ENCODE data around the gene PPAT. TPM values are rescaled to one million over a fixed set of nuclear protein-coding genes. Genes with fewer than 3 reads are reported as not detected.
"Not testable (repeated sequence)": the region's sequence is repeated elsewhere in the genome, so short reads cannot be mapped to it uniquely, and the experiment has no call there.

PPAT gene
- total RNA-seq, 4 donors from 2014 or later: 1.8 to 29.0 (median 6.9) TPM

DNA sequence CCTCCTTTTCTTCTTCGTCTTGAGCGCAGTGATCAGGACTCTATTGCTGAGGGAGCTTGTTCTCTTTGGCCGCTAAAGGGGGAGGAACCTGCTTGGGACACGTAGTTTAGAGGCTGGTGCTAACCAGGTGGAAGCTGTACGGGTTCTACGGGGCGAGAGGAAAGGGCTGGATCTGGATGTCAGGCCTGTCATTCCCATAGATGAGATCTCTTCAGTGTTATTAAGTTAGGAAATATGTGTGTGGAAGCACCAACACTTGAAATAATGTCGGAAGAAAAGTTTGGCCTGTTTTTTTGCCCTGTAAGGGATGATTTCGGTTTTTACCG, 32.6 kb upstream of the PPAT start:
- Histone ChIP-seq H3K27ac (peak overlapping the region; percentile 79 to 91), H3K36me3 (no peaks in the 10 kb centered on the region), H3K4me1 (no peaks in the 10 kb centered on the region), H3K27me3 (no peaks in the 10 kb centered on the region), H3K4me3 (peak overlapping the region; percentile 78 to 98), H3K9me3 (no peaks in the 10 kb centered on the region)
- TF ChIP-seq POLR2A (IDR thresholded peaks at IDR 0.05): no peak
- TF ChIP-seq, protein P1, sequence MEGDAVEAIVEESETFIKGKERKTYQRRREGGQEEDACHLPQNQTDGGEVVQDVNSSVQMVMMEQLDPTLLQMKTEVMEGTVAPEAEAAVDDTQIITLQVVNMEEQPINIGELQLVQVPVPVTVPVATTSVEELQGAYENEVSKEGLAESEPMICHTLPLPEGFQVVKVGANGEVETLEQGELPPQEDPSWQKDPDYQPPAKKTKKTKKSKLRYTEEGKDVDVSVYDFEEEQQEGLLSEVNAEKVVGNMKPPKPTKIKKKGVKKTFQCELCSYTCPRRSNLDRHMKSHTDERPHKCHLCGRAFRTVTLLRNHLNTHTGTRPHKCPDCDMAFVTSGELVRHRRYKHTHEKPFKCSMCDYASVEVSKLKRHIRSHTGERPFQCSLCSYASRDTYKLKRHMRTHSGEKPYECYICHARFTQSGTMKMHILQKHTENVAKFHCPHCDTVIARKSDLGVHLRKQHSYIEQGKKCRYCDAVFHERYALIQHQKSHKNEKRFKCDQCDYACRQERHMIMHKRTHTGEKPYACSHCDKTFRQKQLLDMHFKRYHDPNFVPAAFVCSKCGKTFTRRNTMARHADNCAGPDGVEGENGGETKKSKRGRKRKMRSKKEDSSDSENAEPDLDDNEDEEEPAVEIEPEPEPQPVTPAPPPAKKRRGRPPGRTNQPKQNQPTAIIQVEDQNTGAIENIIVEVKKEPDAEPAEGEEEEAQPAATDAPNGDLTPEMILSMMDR (IDR thresholded peaks at IDR 0.05): no peak
- DNase-seq: no peak
- intact Hi-C loops (cut with DNase I; ENCODE audit: low total_unique reads): no loop called here

DNA sequence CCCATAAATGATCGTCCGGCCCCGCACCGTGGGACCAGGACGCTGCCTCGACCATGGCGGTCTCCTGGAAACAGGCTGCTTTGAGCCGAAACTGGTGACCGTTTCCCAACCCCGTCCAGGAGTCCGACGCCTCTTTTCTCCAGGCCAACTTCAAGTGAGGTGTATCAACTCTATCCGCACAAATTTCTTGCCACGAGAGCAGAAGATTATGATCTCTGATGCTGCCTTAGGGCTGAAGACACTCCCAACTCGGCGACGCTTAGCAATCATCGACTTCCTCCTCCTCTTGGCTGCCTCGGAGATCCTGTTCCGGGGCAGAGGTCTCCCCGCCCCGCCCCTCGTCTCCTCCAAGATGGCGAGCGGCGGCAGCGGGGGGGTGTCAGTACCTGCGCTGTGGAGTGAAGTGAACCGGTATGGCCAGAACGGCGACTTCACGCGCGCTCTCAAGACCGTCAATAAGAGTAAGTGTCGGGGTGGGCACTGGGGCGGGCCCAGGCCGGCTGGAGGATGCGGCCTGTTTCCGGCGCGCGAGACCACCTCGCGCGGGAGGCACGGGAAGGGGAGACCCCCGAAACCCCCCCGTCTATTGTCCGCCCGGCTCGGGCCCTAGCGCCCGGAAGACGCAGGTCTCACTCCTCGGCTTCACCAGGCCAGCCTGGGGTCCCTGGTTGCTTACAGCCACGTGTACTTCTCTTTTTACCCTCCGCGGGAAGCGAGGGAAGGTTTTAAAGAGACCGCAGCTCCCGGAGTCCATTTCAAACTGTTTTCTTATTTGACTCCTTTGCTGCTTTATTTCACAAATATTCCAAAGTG, 32.1 kb upstream of the PPAT start, which contains the start of gene SRP72:
TSS of gene SRP72 (plus strand) at position 334 of the 813 bp plus-strand sequence. CDS start at position 353, 19 bp downstream.
- intact Hi-C loops (cut with DNase I; ENCODE audit: low total_unique reads): no loop called here
- Histone ChIP-seq H3K4me3 (peak within 1 kb of the TSS; percentile 78 to 98), H3K27me3 (no peaks in the 10 kb centered on the region), H3K36me3 (no peaks in the 10 kb centered on the region), H3K27ac (peak within 1 kb of the TSS; percentile 79 to 91), H3K4me1 (no peaks in the 10 kb centered on the region), H3K9me3 (no peaks in the 10 kb centered on the region)
- DNase-seq: peak; percentile 85 to 89
- TF ChIP-seq, protein P1 (IDR thresholded peaks at IDR 0.05): no peak
- TF ChIP-seq POLR2A (IDR thresholded peaks at IDR 0.05): peak; percentile 41 to 71

DNA sequence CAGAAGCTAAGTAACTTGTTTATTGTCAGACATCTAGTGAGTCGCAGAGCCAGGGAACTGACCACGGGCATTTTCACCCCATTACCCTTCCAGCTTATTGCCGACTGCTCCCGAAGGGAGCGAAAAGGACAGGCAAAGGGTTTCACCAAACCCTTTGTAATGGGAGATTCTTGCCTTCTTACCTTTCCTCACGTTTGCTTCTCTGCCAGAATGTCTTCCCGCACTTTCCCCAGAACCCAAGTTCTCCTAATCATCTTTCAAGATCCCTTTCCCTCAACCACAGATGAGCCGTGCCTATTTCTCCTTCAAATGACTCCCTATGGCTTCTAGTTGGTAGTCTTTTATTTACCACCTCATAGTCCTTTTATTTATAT, 31.5 kb upstream of the PPAT start:
- Histone ChIP-seq H3K27me3 (no peaks in the 10 kb centered on the region), H3K4me1 (no peaks in the 10 kb centered on the region), H3K9me3 (no peaks in the 10 kb centered on the region), H3K36me3 (no peaks in the 10 kb centered on the region), H3K27ac (peak overlapping the region; percentile 79 to 91), H3K4me3 (peak overlapping the region; percentile 78 to 98)
- TF ChIP-seq, protein P1 (IDR thresholded peaks at IDR 0.05): no peak
- TF ChIP-seq POLR2A (IDR thresholded peaks at IDR 0.05): no peak
- DNase-seq: no peak
- intact Hi-C loops (cut with DNase I; ENCODE audit: low total_unique reads): no loop called here

DNA sequence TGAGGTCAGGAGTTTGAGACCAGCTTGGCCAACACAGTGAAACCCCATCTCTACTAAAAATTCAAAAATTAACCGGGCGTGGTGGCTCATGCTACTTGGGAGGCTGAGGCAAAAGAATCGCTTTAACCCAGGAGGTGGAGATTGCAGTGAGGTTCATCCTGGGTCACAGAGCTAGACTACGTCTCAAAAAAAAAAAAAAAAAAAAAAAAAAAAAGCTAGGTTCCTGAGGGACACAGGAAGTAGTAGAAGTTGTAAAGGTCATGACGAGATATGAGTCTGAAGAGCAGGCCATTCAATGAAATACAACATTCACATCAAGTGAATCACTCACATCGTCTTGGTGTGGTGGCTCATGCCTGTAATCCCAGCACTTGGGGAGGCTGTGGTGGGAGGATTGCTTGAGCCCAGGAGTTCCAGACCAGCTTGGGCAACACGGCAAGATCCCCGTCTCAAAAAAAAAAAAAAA, 30.9 kb upstream of the PPAT start:
- H3K9me3 ChIP-seq; intact Hi-C loops (cut with DNase I; ENCODE audit: low total_unique reads); DNase-seq; H3K4me1 ChIP-seq; H3K36me3 ChIP-seq; H3K27me3 ChIP-seq: not testable (repeated sequence)
- Histone ChIP-seq H3K27ac (peak overlapping the region; percentile 79 to 91), H3K4me3 (peak overlapping the region; percentile 78 to 98)

DNA sequence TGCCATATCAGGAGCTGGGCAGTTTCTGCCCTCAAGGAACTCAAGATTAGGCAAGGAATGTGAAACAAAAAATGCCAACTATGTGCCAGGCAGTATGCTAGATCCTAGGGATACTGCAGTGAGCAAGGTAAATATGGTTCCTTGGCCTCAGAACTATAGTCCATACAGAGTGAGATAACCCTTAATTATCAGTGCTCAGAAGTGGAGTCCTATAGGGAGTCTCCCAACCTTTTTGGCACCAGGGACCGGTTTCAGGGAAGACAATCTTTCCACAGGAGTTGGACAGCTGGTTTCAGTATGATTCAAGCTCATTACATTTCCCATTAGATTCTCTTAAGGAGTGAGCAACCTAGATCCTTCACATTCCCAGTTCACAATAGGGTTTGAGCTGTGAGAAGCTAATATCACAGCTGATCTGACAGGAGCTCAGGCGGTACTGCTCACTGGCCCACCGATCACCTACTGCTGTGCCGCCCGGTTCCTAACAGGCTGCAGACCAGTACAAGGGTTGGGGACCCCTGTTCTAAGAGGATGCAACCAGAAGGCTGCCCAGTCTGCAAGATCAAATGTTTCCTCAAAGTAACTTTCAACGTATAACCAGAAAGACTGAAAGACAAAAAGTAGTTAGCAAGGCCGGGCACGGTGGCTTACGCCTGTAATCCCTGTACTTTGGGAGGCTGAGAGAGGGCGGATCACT, 30.3 kb upstream of the PPAT start:
- TF ChIP-seq, protein P1 (IDR thresholded peaks at IDR 0.05): no peak
- TF ChIP-seq POLR2A (IDR thresholded peaks at IDR 0.05): no peak
- H3K27me3 ChIP-seq: no peaks in the 10 kb centered on the region
- intact Hi-C loops (cut with DNase I; ENCODE audit: low total_unique reads): no loop called here
- H3K36me3 ChIP-seq: no peaks in the 10 kb centered on the region
- H3K9me3 ChIP-seq: no peaks in the 10 kb centered on the region
- no peak for DNase-seq
- H3K4me1 ChIP-seq: no peaks in the 10 kb centered on the region
- no peak overlapping the region for H3K27ac ChIP-seq
- H3K4me3 ChIP-seq: peak overlapping the region in 1 of 2 donors; percentile 78
